Stomach smooth muscle (tissue), 2 donors: Measurements from ENCODE around the gene RPTOR.
A peak's percentile ranks its signal among the peaks of the same experiment; 100 is the strongest.

Experiments
- H3K27ac ChIP-seq: one replicate; pipeline ENCODE4 v1.7.0; 2013; ENCODE audit warnings: mild to moderate bottlenecking, low read length, inconsistent platforms
- H3K27me3 ChIP-seq, 2 donors: one replicate each; pipeline ENCODE4 v1.7.0; 2013; ENCODE audit warnings: low read length in 2 of 2; ENCODE audit not compliant: insufficient read depth in 2 of 2, control insufficient read depth in 1 of 2
- H3K36me3 ChIP-seq, 2 donors: one replicate each; pipeline ENCODE4 v1.7.0; 2013; ENCODE audit warnings: low read length in 2 of 2; ENCODE audit not compliant: control insufficient read depth in 2 of 2, insufficient read depth in 2 of 2
- H3K4me1 ChIP-seq: one replicate; pipeline ENCODE4 v1.7.0; 2013; ENCODE audit warnings: low read length; ENCODE audit not compliant: control insufficient read depth, insufficient read depth
- H3K4me3 ChIP-seq, 2 donors: one replicate each; pipeline ENCODE4 v1.7.0; 2013; ENCODE audit warnings: low read length in 2 of 2
- H3K9ac ChIP-seq, 2 donors: one replicate each; pipeline ENCODE4 v1.7.0; 2013; ENCODE audit warnings: low read length in 2 of 2, mild to moderate bottlenecking in 1 of 2
- H3K9me3 ChIP-seq, 2 donors: one replicate each; pipeline ENCODE4 v1.7.0; 2013; ENCODE audit warnings: low read length in 2 of 2; ENCODE audit not compliant: control insufficient read depth in 2 of 2
- donor health status: healthy.
- donor health status: Pancreatic carcinoma.

RPTOR gene

DNA sequence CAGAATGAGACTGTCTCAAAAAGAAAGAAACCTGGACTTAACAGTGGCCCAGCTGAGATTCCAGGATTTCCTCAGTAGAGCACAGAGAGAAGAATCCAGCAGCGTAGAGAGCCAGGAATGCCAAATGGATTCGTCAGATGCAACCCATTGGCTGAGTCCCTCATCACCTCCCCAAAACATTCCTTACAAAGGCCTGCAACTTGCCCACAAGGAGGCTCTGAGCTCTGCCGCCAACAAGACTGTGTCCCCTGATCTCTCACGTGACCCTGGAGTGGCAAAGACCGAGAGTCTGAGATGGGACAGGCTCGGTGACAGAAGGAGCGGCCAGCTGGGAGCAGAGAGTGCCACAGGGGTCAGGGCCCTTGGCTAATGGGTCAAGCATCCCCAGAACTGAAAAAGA is 440.1 kb downstream of the RPTOR start:
- Histone ChIP-seq H3K9me3 (no peaks in the 10 kb centered on the region), H3K27ac (peak overlapping the region; percentile 60), H3K4me1 (peaks cover 33% of the 10 kb centered on the region), H3K27me3 (peaks cover 0 to 3% of the 10 kb centered on the region in 2 donors), H3K36me3 (no peaks in the 10 kb centered on the region), H3K9ac (no peak overlapping the region), H3K4me3 (no peak overlapping the region)

DNA sequence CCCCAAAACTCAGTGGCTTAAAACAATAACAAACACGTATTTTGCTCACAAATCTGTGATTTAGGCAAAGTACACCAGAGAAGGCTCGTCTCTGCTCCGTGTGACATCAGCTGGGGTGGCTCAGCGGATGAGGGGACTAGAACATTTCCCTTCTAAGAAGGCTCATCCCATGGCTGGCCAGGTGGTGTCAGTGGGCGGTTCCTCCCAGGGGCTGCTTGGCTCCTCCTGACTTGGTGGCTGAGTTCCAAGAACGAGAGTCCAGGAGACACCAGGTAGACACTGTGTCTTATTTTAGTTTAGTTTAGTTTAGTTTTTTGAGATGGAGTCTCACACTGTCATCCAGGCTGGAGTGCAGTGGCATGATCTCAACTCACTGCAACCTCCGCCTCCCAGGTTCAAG is 441.4 kb downstream of the RPTOR start:
- Histone ChIP-seq H3K27ac (no peak overlapping the region), H3K9me3 (no peaks in the 10 kb centered on the region), H3K27me3 (no peaks in the 10 kb centered on the region), H3K4me1 (peaks cover 33% of the 10 kb centered on the region), H3K9ac (no peak overlapping the region), H3K4me3 (no peak overlapping the region), H3K36me3 (no peaks in the 10 kb centered on the region)

DNA sequence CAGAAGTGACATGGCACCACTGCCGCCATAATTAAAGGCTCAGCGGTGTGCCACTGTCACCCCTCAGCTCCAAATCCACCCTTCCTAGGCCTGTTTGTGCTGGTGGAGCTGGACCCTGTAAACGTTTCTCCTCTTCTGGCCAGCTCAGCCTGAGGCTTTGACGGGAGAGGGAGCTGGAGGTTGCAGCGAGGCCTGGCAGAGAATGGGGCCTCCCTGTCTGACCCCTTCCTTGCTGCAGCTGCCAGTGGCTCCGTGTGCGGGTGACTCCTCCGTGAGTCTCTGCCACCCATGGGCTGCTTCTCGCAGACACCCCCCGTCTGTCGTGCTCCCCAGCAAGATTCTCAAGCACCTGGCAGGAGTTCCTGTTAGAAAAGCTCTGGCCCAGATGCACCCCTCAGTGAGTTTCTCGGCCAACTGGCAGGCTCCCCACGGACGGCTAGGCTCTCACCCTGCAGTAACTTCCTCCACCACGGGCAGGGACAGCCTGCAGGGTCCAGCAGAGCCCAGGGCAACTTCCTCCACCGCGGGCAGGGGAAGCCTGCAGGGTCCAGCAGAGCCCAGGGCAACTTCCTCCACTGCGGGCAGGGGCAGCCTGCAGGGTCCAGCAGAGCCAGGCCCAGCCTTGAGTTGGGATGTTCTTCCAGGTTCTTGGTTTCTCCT is 442.3 kb downstream of the RPTOR start:
- peaks cover 29% of the 10 kb centered on the region for H3K4me1 ChIP-seq
- H3K27ac ChIP-seq: no peak overlapping the region

DNA sequence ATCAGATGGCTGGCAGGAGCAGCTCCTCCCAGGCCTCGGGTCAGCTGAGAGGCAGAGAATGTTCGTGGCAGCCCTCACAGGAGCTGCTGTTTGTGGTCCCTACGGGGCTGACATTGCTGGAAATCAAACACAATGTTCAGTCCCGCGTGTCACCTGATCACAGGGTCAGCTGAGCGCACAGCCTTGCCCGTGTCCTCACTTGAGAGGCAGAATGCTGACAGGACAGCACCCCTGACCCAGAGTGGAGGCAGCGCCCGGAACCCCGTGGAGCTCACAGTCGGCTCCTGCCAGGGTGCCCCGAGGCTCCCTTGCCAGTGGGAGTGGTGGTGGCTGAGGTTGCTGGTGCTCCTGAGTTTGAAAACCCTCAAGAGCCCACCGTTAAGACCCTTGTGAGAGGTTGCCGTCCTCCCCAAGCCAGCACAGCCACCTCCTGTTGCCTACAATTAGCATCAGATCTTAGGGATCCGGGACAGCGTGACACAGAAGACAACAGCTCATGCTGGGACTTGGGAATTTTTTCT is 443.4 kb downstream of the RPTOR start:
- no peaks in the 10 kb centered on the region for H3K27me3 ChIP-seq
- H3K27ac ChIP-seq: no peak overlapping the region
- no peak overlapping the region for H3K9ac ChIP-seq
- no peaks in the 10 kb centered on the region for H3K36me3 ChIP-seq
- H3K9me3 ChIP-seq: no peaks in the 10 kb centered on the region
- peaks cover 37% of the 10 kb centered on the region for H3K4me1 ChIP-seq
- no peak overlapping the region for H3K4me3 ChIP-seq

More for the DNA sequence above, 442.3 kb downstream of the RPTOR start:
- no peaks in the 10 kb centered on the region for H3K36me3 ChIP-seq
- no peak overlapping the region for H3K4me3 ChIP-seq
- H3K9me3 ChIP-seq: no peaks in the 10 kb centered on the region
- no peaks in the 10 kb centered on the region for H3K27me3 ChIP-seq
- H3K9ac ChIP-seq: no peak overlapping the region

DNA sequence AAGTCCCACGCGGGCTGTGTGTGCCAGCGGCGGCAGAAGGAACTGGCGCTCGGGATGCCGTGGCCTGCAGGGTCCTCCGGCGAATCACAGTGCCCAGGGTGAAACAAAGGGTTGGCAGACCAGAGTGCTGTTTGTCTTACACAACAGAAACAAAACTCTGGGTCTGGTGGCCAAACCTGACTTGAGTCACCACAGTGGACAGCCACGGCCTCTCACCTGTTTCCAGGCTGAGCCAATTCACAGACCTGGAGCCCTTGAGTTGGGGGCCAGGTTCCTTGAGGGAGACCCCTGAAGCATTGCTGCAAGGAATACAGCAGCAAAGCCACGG is 444.9 kb downstream of the RPTOR start:
- H3K4me3 ChIP-seq: no peak overlapping the region
- peaks cover 46% of the 10 kb centered on the region for H3K4me1 ChIP-seq
- H3K27me3 ChIP-seq: no peaks in the 10 kb centered on the region
- H3K27ac ChIP-seq: no peak overlapping the region
- no peaks in the 10 kb centered on the region for H3K9me3 ChIP-seq
- no peaks in the 10 kb centered on the region for H3K36me3 ChIP-seq
- H3K9ac ChIP-seq: no peak overlapping the region

DNA sequence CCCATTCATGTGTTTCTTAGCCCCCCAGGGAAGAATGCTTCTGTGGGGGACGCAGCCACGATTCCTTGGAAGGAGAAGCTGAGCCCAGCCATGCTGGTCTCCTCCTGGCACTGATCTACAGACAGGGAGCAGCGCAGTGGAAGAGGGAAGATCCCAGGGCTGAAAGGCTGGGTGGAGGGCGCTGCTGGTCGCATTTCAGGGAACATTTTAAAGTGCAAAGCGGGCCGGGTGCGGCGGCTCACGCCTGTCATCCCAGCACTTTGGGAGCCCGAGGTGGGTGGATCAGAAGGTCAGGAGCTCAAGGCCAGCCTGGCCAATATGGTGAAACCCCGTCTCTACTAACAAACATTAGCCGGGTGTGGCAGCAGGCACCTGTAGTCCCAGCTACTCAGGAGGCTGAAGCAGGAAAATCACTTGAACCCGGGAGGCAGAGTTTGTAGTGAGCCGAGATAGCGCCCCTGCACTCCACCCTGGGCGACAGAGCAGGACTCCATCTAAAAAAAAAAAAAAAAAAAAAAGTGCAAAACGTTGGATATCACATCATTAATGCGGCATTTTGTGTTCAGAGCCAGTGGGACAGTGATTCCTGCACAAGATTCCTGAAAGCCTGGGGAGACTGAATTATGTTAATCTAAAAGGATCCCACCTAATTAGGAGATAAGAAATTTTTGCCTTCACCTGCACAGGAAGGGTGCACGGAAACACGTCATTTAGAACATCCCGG is 446.4 kb downstream of the RPTOR start:
- peaks cover 39% of the 10 kb centered on the region for H3K4me1 ChIP-seq
- no peak overlapping the region for H3K27ac ChIP-seq
- no peaks in the 10 kb centered on the region for H3K27me3 ChIP-seq
- peak overlapping the region; percentile 75 to 85 for H3K4me3 ChIP-seq
- peaks cover 7 to 10% of the 10 kb centered on the region in 2 donors for H3K36me3 ChIP-seq
- no peaks in the 10 kb centered on the region for H3K9me3 ChIP-seq
- peak overlapping the region; percentile 71 to 86 for H3K9ac ChIP-seq

DNA sequence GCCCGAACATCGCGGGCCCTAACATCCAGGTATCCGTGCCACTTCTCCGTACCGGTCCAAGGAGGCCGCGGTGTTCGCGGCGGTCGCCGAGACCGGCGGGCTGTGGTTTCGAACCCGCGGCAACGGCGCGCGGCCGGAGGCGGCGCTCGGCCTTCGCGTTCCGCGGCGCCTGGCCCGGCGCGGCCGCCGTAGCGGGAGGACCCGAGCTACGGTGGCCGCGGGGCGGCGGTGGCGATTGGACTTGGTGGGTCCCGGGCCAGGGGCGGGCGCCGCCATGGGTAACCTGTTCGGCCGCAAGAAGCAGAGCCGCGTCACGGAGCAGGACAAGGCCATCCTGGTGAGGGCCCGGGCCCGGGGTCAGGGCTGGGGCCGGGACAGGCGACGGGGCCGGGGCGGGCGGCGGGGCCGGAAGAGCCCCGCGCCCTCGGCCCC is 447.0 kb downstream of the RPTOR start, which contains the start of gene CHMP6:
Gene CHMP6, plus strand, starts transcription at position 197 of the 432 bp plus-strand sequence. Its CDS starts 78 bp downstream, at position 275.
- Histone ChIP-seq H3K36me3 (peaks cover 10% of the 10 kb centered on the region in 2 donors), H3K9me3 (no peaks in the 10 kb centered on the region), H3K27me3 (no peaks in the 10 kb centered on the region), H3K9ac (peak within 1 kb of the TSS; percentile 71 to 86), H3K4me3 (peak within 1 kb of the TSS; percentile 75 to 85), H3K4me1 (peaks cover 39% of the 10 kb centered on the region), H3K27ac (no peak within 1 kb of the TSS)

DNA sequence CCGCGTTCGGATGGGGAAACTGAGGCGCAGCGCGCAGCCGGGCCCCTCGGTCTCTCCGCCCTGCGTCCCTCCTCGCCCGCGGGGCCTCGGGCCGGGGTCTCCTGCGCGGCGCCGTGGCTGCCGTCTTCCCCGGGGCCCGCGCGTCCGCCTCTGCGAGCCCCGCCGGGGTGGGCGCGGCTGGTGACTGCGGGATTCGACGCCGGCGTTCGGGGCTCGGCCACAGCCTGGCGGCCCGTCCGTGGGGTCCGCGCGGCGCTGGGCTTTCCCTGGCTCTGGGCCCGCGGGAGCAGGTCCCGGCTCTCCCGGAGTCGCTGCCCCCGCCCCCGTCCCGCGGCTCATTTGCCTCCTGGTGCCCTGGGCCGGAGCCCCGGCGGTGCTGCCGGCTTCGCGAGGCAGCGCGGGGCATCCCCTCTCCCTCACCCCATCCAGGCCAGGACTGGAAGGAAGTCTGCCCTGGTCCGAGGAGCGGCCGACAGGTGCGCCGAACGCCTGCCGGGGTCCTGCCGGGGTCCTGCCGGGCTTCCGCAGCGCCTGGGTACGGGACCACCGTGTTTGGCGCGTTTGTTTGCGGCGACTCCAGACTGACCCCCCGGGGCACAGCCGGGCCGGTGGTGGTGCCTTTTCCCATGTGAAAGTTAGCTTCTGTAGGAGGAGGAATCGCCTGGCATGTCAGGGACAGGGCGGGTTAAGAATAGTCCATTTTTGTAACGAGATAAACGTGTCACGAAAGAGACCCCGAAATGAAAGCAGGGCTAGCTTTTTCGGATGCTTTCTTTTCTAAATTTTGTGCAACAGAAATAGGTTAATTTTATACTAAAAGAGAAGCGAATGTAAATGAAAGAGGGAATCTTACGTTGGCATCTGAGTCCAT is 447.7 kb downstream of the RPTOR start:
- no peak overlapping the region for H3K27ac ChIP-seq
- H3K9ac ChIP-seq: peak overlapping the region; percentile 71 to 86
- peaks cover 39% of the 10 kb centered on the region for H3K4me1 ChIP-seq
- no peaks in the 10 kb centered on the region for H3K9me3 ChIP-seq
- H3K36me3 ChIP-seq: peaks cover 10 to 16% of the 10 kb centered on the region in 2 donors
- no peaks in the 10 kb centered on the region for H3K27me3 ChIP-seq
- peak overlapping the region; percentile 75 to 85 for H3K4me3 ChIP-seq

DNA sequence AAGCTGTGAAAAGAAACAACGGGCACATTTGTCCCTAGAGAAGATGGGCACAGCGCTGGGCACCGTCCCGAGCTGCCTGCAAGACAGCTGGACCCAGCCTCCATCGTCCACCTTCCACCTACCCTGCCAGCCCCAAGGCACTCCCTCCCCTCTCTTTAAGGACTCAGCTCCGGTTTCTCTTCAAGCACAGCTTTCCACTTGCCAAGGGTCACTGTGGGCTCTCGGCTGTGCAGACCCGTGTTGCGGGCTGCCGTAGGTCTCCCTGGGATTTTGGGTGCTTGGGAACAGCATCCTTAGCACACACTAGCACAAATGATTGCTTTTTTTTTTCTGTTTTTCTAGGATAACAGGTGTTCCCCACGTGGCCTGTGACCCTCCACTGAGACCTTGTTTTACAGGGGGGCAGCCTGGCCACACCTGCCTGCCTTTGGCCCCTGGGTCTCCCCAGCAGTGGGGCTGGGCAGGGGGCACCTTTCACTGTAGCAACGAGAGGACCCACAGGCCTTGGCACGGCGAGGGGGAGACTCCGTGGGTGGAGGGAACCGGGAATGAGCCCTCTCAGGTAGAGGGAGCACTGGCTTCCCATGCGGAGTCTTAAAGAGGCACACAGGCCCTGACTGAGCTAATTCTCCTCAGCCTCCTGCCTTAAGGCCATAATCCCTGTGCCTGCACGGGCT is 448.4 kb downstream of the RPTOR start:
- Histone ChIP-seq H3K36me3 (peaks cover 11 to 20% of the 10 kb centered on the region in 2 donors), H3K27me3 (no peaks in the 10 kb centered on the region), H3K9ac (peak overlapping the region; percentile 58 to 71), H3K4me3 (peak overlapping the region; percentile 75 to 85), H3K4me1 (peaks cover 37% of the 10 kb centered on the region), H3K9me3 (no peaks in the 10 kb centered on the region), H3K27ac (no peak overlapping the region)

DNA sequence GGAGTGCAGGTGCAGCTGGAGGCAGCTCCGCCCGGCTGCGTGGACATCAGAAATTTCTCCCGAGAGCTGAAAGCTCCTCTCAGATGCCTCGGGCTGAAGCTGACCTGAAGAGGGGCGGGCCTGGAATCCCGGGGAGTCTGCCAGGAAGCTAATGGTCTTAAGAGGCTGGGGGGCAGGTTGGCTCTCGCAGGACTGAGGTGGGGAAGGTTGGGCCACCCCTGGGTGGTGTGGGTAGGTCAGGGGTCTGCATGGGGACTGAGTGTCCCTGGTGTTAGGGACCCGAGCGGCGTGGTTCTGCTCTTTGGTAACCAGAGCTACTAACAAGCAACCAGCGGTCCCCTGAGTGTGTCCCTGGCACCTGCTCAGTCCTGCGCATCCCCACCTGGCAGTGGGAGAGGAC is 450.5 kb downstream of the RPTOR start:
- Histone ChIP-seq H3K27ac (no peak overlapping the region), H3K9me3 (no peaks in the 10 kb centered on the region), H3K4me3 (no peak overlapping the region), H3K4me1 (peaks cover 26% of the 10 kb centered on the region), H3K9ac (no peak overlapping the region), H3K36me3 (peaks cover 19 to 33% of the 10 kb centered on the region in 2 donors), H3K27me3 (no peaks in the 10 kb centered on the region)
